C4-2B (cell line): ENCODE data around the gene ZKSCAN2.
A peak's percentile ranks its signal among the peaks of the same experiment; 100 is the strongest.

ENCODE experiments used
- H3K27ac ChIP-seq: fragments of 450-650 bp; 2 replicates; pipeline ENCODE4 v1.5.1; 2017
- CTCF ChIP-seq: fragments of 450-650 bp; conservative IDR thresholded peaks from 2 replicates; pipeline ENCODE4 v1.5.1; 2017; ENCODE audit warnings: mild to moderate bottlenecking
- ZFX ChIP-seq: fragments of 450-650 bp; IDR thresholded peaks from 2 replicates; pipeline ENCODE4 v1.6.1; 2017

ZKSCAN2 gene

GRCh38 chr16:25257470-25257955 lies at the start of gene ZKSCAN2:
TSS of gene ZKSCAN2 (minus strand) at chr16:25257845. CDS start at chr16:25257127, 718 bp downstream.
- TF ChIP-seq CTCF (no peak), ZFX (peak; percentile 92)
- H3K27ac ChIP-seq = peak within 1 kb of the TSS; percentile 91

GRCh38 chr16:25299792-25300590 lies 42.3 kb upstream of the ZKSCAN2 start:
- no peak overlapping the region for H3K27ac ChIP-seq
- no peak for TF ChIP-seq ZFX
- TF ChIP-seq CTCF = no peak

- TF ChIP-seq CTCF (no peak), ZFX (no peak)
- no peak overlapping the region for H3K27ac ChIP-seq
These were observed 40.7 kb upstream of the ZKSCAN2 start for GRCh38 chr16:25298165-25298872.

- no peak overlapping the region for H3K27ac ChIP-seq
- TF ChIP-seq ZFX (no peak), CTCF (no peak)
These were observed 39.6 kb upstream of the ZKSCAN2 start for GRCh38 chr16:25297151-25297787.

GRCh38 chr16:25291580-25291979 lies 33.9 kb upstream of the ZKSCAN2 start:
- TF ChIP-seq CTCF = no peak
- TF ChIP-seq ZFX = no peak
- no peak overlapping the region for H3K27ac ChIP-seq

GRCh38 chr16:25289466-25289865 lies 31.8 kb upstream of the ZKSCAN2 start:
- TF ChIP-seq ZFX = no peak
- TF ChIP-seq CTCF = no peak
- H3K27ac ChIP-seq = no peak overlapping the region

- TF ChIP-seq CTCF (no peak), ZFX (no peak)
- H3K27ac ChIP-seq = no peak overlapping the region
These were observed 21.8 kb upstream of the ZKSCAN2 start for GRCh38 chr16:25279491-25279890.
